ENCODE results near the gene DNAAF8. TPM values are rescaled to one million over a fixed set of nuclear protein-coding genes. Genes with fewer than 3 reads are reported as not detected.

Gene DNAAF8
- total RNA-seq, 4 donors from 2014 or later, result 0.67 to 3.5 TPM; not detected in 2

- intact Hi-C loops (cut with DNase I; ENCODE audit: low total_unique reads), result no loop called here
- no peaks in the 10 kb centered on the region for H3K36me3 ChIP-seq
- DNase-seq, result no peak
- H3K27ac ChIP-seq, result no peak overlapping the region
- no peak overlapping the region for H3K4me3 ChIP-seq
- TF ChIP-seq CTCF (IDR thresholded peaks at IDR 0.05), result no peak
- no peak for TF ChIP-seq POLR2A (IDR thresholded peaks at IDR 0.05)
- no peaks in the 10 kb centered on the region for H3K27me3 ChIP-seq
- no peaks in the 10 kb centered on the region for H3K9me3 ChIP-seq
- no peaks in the 10 kb centered on the region for H3K4me1 ChIP-seq
These were observed 20.5 kb downstream of the DNAAF8 start for GRCh38 chr16:4754865-4755264.

- Histone ChIP-seq H3K36me3 (no peaks in the 10 kb centered on the region), H3K27me3 (no peaks in the 10 kb centered on the region)
- intact Hi-C loops (cut with DNase I; ENCODE audit: low total_unique reads), result no loop called here
These were observed 21.4 kb downstream of the DNAAF8 start for GRCh38 chr16:4755687-4756086.

GRCh38 chr16:4760221-4760910 lies 26.0 kb downstream of the DNAAF8 start:
- no peak overlapping the region for H3K27ac ChIP-seq
- no peak overlapping the region for H3K4me3 ChIP-seq
- no peaks in the 10 kb centered on the region for H3K27me3 ChIP-seq
- TF ChIP-seq POLR2A (IDR thresholded peaks at IDR 0.05) (no peak), CTCF (IDR thresholded peaks at IDR 0.05) (no peak)
- H3K36me3 ChIP-seq, result no peaks in the 10 kb centered on the region
- no peak for DNase-seq
- no peaks in the 10 kb centered on the region for H3K9me3 ChIP-seq
- H3K4me1 ChIP-seq, result peaks cover 0 to 3% of the 10 kb centered on the region in 2 donors
- intact Hi-C loops (cut with DNase I; ENCODE audit: low total_unique reads), result no loop called here

More at GRCh38 chr16:4755687-4756086, 21.4 kb downstream of the DNAAF8 start:
- TF ChIP-seq POLR2A (IDR thresholded peaks at IDR 0.05) (no peak), CTCF (IDR thresholded peaks at IDR 0.05) (no peak)
- no peaks in the 10 kb centered on the region for H3K9me3 ChIP-seq
- no peak overlapping the region for H3K4me3 ChIP-seq
- no peak overlapping the region for H3K27ac ChIP-seq
- H3K4me1 ChIP-seq, result no peaks in the 10 kb centered on the region
- no peak for DNase-seq

- H3K36me3 ChIP-seq, result no peaks in the 10 kb centered on the region
- no peak overlapping the region for H3K4me3 ChIP-seq
- H3K9me3 ChIP-seq, result no peaks in the 10 kb centered on the region
- intact Hi-C loops (cut with DNase I; ENCODE audit: low total_unique reads), result no loop called here
- DNase-seq, result no peak
- TF ChIP-seq CTCF (IDR thresholded peaks at IDR 0.05) (no peak), POLR2A (IDR thresholded peaks at IDR 0.05) (no peak)
- H3K27me3 ChIP-seq, result no peaks in the 10 kb centered on the region
- H3K27ac ChIP-seq, result no peak overlapping the region
- peaks cover 0 to 7% of the 10 kb centered on the region in 2 donors for H3K4me1 ChIP-seq
These were observed 27.9 kb downstream of the DNAAF8 start for GRCh38 chr16:4762205-4762604.

- Histone ChIP-seq H3K4me3 (no peak overlapping the region), H3K36me3 (no peaks in the 10 kb centered on the region), H3K27me3 (no peaks in the 10 kb centered on the region), H3K4me1 (peaks cover 0 to 15% of the 10 kb centered on the region in 2 donors), H3K9me3 (no peaks in the 10 kb centered on the region), H3K27ac (no peak overlapping the region)
- DNase-seq, result no peak
- TF ChIP-seq CTCF (IDR thresholded peaks at IDR 0.05), result no peak
- intact Hi-C loops (cut with DNase I; ENCODE audit: low total_unique reads), result no loop called here
These were observed 29.5 kb downstream of the DNAAF8 start for GRCh38 chr16:4763791-4764190.
